NCI-H2196 (cell line): Measurements from ENCODE around the gene PGLYRP2.
A peak's percentile ranks its signal among the peaks of the same experiment; 100 is the strongest.

Source experiments
- DNase-seq: peaks from one replicate; lab custom pipeline; 2025; ENCODE audit not compliant: unreplicated experiment; lab: John Stamatoyannopoulos, UW

PGLYRP2 gene

DNA sequence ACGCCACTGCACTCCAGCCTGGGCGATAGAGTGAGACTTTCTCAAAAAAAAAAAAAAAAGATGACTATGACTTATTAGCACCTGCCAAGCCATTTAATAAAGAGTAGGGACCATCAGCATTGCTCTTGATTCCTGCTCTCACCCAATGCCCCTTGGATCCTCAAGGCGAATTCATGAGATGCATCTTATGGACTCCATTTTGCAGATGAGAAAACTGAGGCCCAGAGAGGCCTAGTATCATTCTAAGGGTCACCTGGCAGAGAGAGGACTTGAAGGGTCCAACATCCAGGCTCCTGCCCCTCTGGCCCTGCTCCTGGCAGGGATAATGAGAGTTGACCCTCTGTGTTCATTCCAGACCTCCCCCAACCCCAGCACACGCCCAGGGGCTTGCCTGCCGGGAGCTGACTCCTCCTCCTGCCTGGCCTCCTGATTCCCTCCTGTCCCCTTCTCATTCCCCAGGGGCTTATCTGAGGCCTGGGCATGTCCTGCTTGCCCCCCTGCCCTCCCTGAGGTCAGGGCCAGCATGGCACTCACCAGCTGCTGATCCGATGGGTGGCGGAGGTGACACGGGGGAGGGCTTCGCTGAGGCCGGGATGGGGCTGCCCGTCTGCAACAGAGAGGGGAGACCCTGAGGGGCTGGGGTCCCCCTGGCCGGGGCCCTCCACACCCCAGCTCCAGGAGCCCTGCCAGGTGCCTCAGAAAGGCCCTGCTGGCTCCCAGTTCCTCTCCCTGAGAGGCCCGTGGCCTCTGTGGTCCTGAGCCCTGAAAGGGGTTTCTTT lies 37.0 kb downstream of the PGLYRP2 start:
- no peak for DNase-seq

GRCh38 chr19:15441317-15441716 lies 38.0 kb downstream of the PGLYRP2 start:
- DNase-seq, result no peak

GRCh38 chr19:15439821-15440641 lies 39.3 kb downstream of the PGLYRP2 start:
- DNase-seq, result no peak

GRCh38 chr19:15439078-15439799 lies 40.1 kb downstream of the PGLYRP2 start:
- no peak for DNase-seq

- no peak for DNase-seq
These were observed 40.7 kb downstream of the PGLYRP2 start for GRCh38 chr19:15438577-15438976.

DNA sequence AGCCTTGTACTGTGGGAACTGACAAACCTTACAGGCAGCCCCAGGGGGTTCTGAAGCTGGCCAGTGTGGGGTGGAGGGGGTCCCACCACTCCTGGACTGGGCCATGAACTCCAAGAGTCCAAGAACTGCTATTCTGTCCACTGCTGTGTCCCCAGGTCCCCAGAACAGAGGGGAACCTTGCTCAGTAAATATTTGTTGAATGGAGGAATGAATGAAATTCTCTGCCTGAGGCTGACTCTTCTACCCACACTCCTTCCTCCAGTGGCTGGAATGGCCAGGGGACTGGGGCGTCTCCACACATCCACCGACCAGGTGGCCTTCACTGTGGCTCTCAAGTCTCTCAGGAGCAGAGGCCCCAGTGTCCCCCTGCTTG lies 41.2 kb downstream of the PGLYRP2 start:
- DNase-seq, result no peak

- DNase-seq, result no peak
These were observed 41.8 kb downstream of the PGLYRP2 start for GRCh38 chr19:15437355-15438123.

GRCh38 chr19:15436826-15437110 lies 42.5 kb downstream of the PGLYRP2 start:
- DNase-seq, result no peak

GRCh38 chr19:15436012-15436825 lies 43.1 kb downstream of the PGLYRP2 start:
- DNase-seq, result no peak

- no peak for DNase-seq
These were observed 45.7 kb downstream of the PGLYRP2 start for GRCh38 chr19:15433519-15434069.

- peak; percentile 96 for DNase-seq
These were observed 46.4 kb downstream of the PGLYRP2 start for GRCh38 chr19:15432629-15433518.

GRCh38 chr19:15432018-15432494 lies 47.2 kb downstream of the PGLYRP2 start:
- no peak for DNase-seq

GRCh38 chr19:15431396-15432017 lies 47.8 kb downstream of the PGLYRP2 start:
- DNase-seq, result no peak

DNA sequence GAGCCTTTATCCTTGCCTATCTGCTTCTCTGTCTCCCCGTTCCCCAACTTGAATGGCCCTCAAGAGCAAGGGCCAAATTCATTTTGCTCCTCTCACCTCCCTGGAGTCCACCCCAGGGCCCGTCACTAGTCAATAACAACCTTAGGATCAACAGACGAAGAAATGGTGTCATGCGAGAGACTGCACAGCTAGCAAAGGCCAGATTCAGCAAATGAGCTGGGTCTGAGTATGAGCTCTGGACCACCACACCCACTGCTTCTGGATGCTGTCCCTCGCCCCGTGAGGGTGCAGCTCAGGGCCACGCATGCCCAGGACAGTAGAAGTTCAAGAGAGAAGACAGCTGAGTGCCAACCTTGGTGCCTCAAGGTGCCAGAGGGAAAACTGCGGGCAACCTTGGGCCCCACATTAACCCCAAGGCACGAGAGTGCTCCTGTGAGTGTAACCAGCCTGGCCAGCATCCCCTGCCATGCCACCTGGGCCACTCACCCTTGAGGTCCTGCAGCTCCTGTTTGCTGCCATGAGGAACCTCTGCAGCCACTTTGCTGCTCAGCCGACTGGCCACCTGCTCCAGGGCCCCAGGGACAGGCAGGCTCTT lies 48.7 kb downstream of the PGLYRP2 start:
- DNase-seq, result no peak

DNA sequence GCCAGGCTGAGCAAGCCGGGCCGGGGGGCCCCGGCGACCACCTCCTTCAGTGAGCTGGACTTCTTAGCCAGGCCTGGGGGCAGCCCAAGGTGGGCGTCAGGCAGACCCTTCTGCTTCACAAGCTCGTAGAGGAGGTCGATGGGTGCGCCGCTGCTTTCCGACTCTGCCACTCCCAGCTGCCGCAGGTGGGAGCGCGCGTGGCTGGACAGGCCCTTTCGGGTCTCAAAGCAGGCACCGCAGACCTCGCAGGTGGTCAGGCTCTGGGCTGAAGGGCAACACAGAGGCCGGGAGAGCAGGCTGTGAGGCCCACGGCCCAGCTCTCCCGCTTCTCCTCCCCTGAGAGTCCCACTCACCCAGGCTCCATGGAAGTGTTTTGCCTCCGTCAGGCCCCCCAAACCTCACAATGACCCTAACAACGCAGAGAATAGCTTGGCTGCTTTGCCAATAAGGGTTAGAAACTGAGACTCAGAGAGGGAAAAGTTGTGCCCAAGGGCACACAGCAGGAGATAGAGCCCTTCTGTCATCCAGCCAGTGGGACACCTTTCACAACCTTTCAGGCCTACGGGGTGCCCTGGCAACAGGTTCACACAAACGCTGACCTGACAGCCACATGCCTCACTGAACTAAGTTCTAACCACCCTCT lies 49.4 kb downstream of the PGLYRP2 start:
- DNase-seq, result no peak

DNA sequence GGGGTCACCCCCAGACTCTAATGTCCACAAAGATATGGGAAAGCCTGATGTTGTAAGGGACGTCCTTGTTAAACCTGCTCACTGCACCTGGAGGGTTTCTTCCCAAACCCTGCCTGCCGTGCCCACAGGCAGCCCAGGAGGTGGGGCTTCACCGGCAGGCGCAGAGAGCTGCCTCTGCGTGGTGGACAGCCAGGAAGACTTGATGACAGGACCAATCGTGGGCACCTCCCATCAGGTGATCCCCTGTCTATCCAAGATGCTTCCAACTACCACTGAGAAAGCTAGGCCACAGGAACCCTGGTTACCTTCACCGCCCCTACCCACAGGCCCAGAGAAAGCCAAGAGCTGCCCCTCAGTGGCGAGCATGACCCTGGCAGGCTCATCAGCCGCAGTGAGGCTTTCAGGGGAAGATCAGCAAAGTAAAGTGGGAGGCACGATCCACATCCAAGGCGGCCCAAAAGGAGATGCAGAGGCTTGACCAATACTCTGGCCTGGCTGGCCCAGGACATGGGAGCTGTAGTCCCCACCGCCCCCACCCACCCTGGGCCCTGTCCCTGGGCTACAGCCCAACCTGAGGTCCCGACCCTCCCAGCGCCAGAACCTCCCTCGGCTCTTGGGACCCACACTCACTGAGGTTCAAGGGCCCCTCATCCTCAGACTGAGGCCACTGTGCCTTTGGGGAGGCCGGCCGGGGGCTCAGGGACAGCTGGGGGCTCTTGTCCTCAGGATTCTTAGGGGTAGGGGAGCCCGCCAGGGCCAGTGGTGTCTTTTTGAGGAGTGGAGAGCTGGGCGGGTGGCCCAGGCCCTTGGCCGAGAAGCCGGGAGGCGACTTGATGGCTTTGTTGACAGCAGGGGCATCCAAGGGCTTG lies 50.1 kb downstream of the PGLYRP2 start:
- DNase-seq, result no peak
